K562 (cell line): ENCODE results near the gene CHST12. TPM values are rescaled to one million over a fixed set of nuclear protein-coding genes. Genes with fewer than 3 reads are reported as not detected.

Experiments
- CAMTA2 ChIP-seq: fragments of 250-450 bp; sonication (Bioruptor Pico); conservative IDR thresholded peaks from 2 replicates; pipeline ENCODE4 v1.5.1; 2022
- DEAF1 ChIP-seq: fragments of 450-650 bp; formaldehyde crosslinking; IDR thresholded peaks from 2 replicates; pipeline ENCODE4 v1.4.0; 2020; ENCODE audit warnings: mild to moderate bottlenecking, moderate library complexity
- MTF1 ChIP-seq: fragments of 250-450 bp; sonication (Bioruptor Pico); IDR thresholded peaks from 2 replicates; pipeline ENCODE4 v1.9.0; 2021; ENCODE audit warnings: moderate library complexity, mild to moderate bottlenecking, inconsistent platforms, borderline replicate concordance
- PCBP2 ChIP-seq: fragments of 200-400 bp; formaldehyde crosslinking; IDR thresholded peaks from 2 replicates; pipeline ENCODE4 v1.6.1; 2018; ENCODE audit warnings: low read length, low read depth, mild to moderate bottlenecking, moderate library complexity; ENCODE audit not compliant: poor library complexity, severe bottlenecking
- POLR2AphosphoS5 ChIP-seq: IDR thresholded peaks from 2 replicates; pipeline ENCODE4 v1.6.1; 2011; ENCODE audit warnings: mild to moderate bottlenecking, low read depth, low read length, moderate library complexity; ENCODE audit not compliant: control insufficient read depth, insufficient read depth
- RREB1 ChIP-seq: fragments of 250-450 bp; sonication (Bioruptor Pico); IDR thresholded peaks from 2 replicates; pipeline ENCODE4 v1.4.0; 2020
- SAFB ChIP-seq: fragments of 200-400 bp; formaldehyde crosslinking; IDR thresholded peaks from 2 replicates; pipeline ENCODE4 v1.6.1; 2017; ENCODE audit warnings: low read depth, low read length, borderline replicate concordance
- SUPT5H ChIP-seq: fragments of 450-650 bp; IDR thresholded peaks from 2 replicates; pipeline ENCODE4 v1.6.1; 2016
- TEAD2 ChIP-seq: fragments of 450-650 bp; IDR thresholded peaks from 2 replicates; pipeline ENCODE4 v1.6.1; 2016; ENCODE audit warnings: missing genetic modification characterization, control low read depth, missing compliant biosample characterization
- polyA plus RNA-seq, 8 experiments: library from polyadenylated mRNA; depleted of rRNA in 4 of 8; stranded (reverse) in 5 of 8; unstranded in 3 of 8; fragments of >200 nt; fragmentation: Nextera tagmentation in 2 of 8; fragmentation: Illumina TruSeq in 1 of 8; extraction: Ambion mirVana in 2 of 8; extraction: Trizol in 1 of 8; gene quantifications; 2 replicates each; pipeline versions ENCODE4 v1.2.1 to v1.2.3, GENCODE V29; 2011 to 2014; ENCODE audit warnings: inconsistent platforms in 1 of 8, missing spikeins in 1 of 8
- total RNA-seq, 7 experiments: library from RNA; depleted of rRNA in 6 of 7; stranded (reverse); fragments of >200 nt in 6 of 7; fragmentation: Illumina TruSeq in 2 of 7; extraction: Trizol in 2 of 7; gene quantifications; 2 replicates each; pipeline versions ENCODE4 v1.2.1 to v1.2.3, GENCODE V29; 2011 to 2021; ENCODE audit warnings: low replicate concordance in 1 of 7
- TF ChIP-seq, protein P1 (sequence below): sonication (generic); formaldehyde crosslinking; IDR thresholded peaks from 2 replicates; pipeline ENCODE4 v1.4.0; 2020; ENCODE audit warnings: mild to moderate bottlenecking, missing genetic modification reagents
- TF ChIP-seq, protein P2 (sequence below), 3 experiments: fragments of 200-800 bp in 1 of 3; fragments of 250-450 bp in 1 of 3; fragments of 450-650 bp in 1 of 3; sonication (Bioruptor Pico) in 1 of 3; sonication (Bioruptor generic) in 1 of 3; formaldehyde crosslinking in 1 of 3; IDR thresholded peaks; 2 replicates each; pipeline versions ENCODE4 v1.6.1 to v1.8.0; 2016 to 2022; ENCODE audit warnings: mild to moderate bottlenecking in 2 of 3, missing genetic modification characterization in 2 of 3, missing compliant biosample characterization in 1 of 3, moderate library complexity in 1 of 3

CHST12 gene
- total and polyA plus RNA-seq, 9 of the 15 experiments (the other 6 are each of a cell fraction or from before 2014, with no cell fraction given): 0.18 to 19.8 (median 3.6) TPM

DNA sequence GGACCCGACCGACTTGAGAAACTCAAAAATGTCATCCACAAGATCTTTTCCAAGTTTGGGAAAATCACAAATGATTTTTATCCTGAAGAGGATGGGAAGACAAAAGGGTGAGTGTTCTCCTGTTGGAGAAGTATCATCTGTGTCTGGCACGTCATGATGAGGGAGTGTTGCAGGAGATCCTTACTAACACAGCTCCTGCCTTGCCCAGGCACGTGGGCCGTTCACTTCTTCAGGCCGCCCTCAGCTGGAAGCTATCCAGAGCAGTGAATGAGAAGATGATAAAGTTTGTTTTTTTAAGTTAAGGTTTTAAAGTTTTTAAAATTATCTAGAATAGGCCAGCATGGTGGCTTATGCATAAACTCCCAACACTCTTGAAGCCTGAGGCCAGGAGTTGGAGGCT lies 42.6 kb upstream of the CHST12 start (continued):
- TF ChIP-seq RREB1 (CRISPR knock-in tag) (no peak), TEAD2 (tag) (no peak), PCBP2 (no peak), MTF1 (CRISPR knock-in tag) (no peak), SAFB (no peak), POLR2AphosphoS5 (no peak), DEAF1 (CRISPR knock-in tag) (no peak), SUPT5H (no peak), CAMTA2 (CRISPR knock-in tag) (no peak)
- TF ChIP-seq, protein P1, sequence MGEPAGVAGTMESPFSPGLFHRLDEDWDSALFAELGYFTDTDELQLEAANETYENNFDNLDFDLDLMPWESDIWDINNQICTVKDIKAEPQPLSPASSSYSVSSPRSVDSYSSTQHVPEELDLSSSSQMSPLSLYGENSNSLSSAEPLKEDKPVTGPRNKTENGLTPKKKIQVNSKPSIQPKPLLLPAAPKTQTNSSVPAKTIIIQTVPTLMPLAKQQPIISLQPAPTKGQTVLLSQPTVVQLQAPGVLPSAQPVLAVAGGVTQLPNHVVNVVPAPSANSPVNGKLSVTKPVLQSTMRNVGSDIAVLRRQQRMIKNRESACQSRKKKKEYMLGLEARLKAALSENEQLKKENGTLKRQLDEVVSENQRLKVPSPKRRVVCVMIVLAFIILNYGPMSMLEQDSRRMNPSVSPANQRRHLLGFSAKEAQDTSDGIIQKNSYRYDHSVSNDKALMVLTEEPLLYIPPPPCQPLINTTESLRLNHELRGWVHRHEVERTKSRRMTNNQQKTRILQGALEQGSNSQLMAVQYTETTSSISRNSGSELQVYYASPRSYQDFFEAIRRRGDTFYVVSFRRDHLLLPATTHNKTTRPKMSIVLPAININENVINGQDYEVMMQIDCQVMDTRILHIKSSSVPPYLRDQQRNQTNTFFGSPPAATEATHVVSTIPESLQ (CRISPR knock-in tag): no peak
- TF ChIP-seq, protein P2, sequence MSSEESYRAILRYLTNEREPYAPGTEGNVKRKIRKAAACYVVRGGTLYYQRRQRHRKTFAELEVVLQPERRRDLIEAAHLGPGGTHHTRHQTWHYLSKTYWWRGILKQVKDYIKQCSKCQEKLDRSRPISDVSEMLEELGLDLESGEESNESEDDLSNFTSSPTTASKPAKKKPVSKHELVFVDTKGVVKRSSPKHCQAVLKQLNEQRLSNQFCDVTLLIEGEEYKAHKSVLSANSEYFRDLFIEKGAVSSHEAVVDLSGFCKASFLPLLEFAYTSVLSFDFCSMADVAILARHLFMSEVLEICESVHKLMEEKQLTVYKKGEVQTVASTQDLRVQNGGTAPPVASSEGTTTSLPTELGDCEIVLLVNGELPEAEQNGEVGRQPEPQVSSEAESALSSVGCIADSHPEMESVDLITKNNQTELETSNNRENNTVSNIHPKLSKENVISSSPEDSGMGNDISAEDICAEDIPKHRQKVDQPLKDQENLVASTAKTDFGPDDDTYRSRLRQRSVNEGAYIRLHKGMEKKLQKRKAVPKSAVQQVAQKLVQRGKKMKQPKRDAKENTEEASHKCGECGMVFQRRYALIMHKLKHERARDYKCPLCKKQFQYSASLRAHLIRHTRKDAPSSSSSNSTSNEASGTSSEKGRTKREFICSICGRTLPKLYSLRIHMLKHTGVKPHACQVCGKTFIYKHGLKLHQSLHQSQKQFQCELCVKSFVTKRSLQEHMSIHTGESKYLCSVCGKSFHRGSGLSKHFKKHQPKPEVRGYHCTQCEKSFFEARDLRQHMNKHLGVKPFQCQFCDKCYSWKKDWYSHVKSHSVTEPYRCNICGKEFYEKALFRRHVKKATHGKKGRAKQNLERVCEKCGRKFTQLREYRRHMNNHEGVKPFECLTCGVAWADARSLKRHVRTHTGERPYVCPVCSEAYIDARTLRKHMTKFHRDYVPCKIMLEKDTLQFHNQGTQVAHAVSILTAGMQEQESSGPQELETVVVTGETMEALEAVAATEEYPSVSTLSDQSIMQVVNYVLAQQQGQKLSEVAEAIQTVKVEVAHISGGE (CRISPR knock-in tag; IDR thresholded peaks at IDR 0.05): no peak
